HL-60 (cell line): ENCODE data around the gene KCNQ5.

Experiments used
- DNase-seq, 2 experiments: peaks; one replicate each; pipeline ENCODE4 v3.0.0-alpha.2; 2010 to 2020; ENCODE audit warnings: low read depth in 1 of 2, low spot score in 1 of 2
- H3K27ac ChIP-seq: fragments of 250-450 bp; sonication (Bioruptor Pico); replicated peaks from 2 replicates; pipeline ENCODE4 v1.5.1; 2020; ENCODE audit warnings: mild to moderate bottlenecking, moderate library complexity
- H3K27me3 ChIP-seq: fragments of 250-450 bp; sonication (Bioruptor Pico); 2 replicates; pipeline ENCODE4 v1.5.1; 2021; ENCODE audit warnings: mild to moderate bottlenecking, moderate library complexity; ENCODE audit not compliant: insufficient read depth, poor library complexity, severe bottlenecking
- H3K4me3 ChIP-seq: replicated peaks from 2 replicates; pipeline ENCODE4 v1.5.1; 2011; ENCODE audit warnings: mild to moderate bottlenecking, control low read depth, low read length; ENCODE audit not compliant: insufficient read depth
- CTCF ChIP-seq: IDR thresholded peaks from one replicate; pipeline ENCODE4 v1.5.1; 2011; ENCODE audit warnings: low read length, control low read depth, inconsistent platforms; ENCODE audit not compliant: insufficient read depth
- GABPA ChIP-seq: IDR thresholded peaks from 2 replicates; pipeline ENCODE4 v1.6.1; 2012; ENCODE audit warnings: low read depth
- POLR2AphosphoS5 ChIP-seq: IDR thresholded peaks from 2 replicates; pipeline ENCODE4 v1.6.1; 2012; ENCODE audit warnings: low read depth
- REST ChIP-seq: IDR thresholded peaks from 2 replicates; pipeline ENCODE4 v1.6.1; 2012; ENCODE audit warnings: low read depth; ENCODE audit not compliant: insufficient replicate concordance
- SPI1 ChIP-seq: IDR thresholded peaks from 2 replicates; pipeline ENCODE4 v1.6.1; 2012; ENCODE audit warnings: low read depth, mild to moderate bottlenecking, borderline replicate concordance

KCNQ5 gene

GRCh38 chr6:73234733-73235132, 612.9 kb downstream of the KCNQ5 start:
- no peak overlapping the region for H3K4me3 ChIP-seq
- no peak overlapping the region for H3K27ac ChIP-seq
- no peaks in the 10 kb centered on the region for H3K27me3 ChIP-seq
- no peak for DNase-seq
- no peak for TF ChIP-seq GABPA
- TF ChIP-seq SPI1, result no peak
- TF ChIP-seq REST, result no peak

GRCh38 chr6:73236144-73236750, 614.4 kb downstream of the KCNQ5 start:
- H3K27ac ChIP-seq, result no peak overlapping the region
- no peak for DNase-seq
- H3K27me3 ChIP-seq, result no peaks in the 10 kb centered on the region
- H3K4me3 ChIP-seq, result no peak overlapping the region
- no peak for TF ChIP-seq SPI1
- no peak for TF ChIP-seq GABPA
- no peak for TF ChIP-seq REST
- no peak for TF ChIP-seq CTCF
- TF ChIP-seq POLR2AphosphoS5, result no peak

- no peak for TF ChIP-seq CTCF
- no peak for TF ChIP-seq POLR2AphosphoS5
- TF ChIP-seq GABPA, result no peak
- TF ChIP-seq REST, result no peak
- TF ChIP-seq SPI1, result no peak
- H3K27me3 ChIP-seq, result peaks cover 2% of the 10 kb centered on the region
- DNase-seq, result no peak
- no peak overlapping the region for H3K4me3 ChIP-seq
- H3K27ac ChIP-seq, result no peak overlapping the region
These were observed 618.9 kb downstream of the KCNQ5 start for GRCh38 chr6:73240730-73241129.
